A549 treated with dexamethasone at 1 μM for 4 hours (cell line): ENCODE measurements around the gene VTCN1. TPM values are rescaled to one million over a fixed set of nuclear protein-coding genes. Genes with fewer than 3 reads are reported as not detected.

Source experiments
- total RNA-seq: library from RNA; stranded (reverse); fragments of 200-300 nt; extraction: Qiagen RNA extraction; gene quantifications from 5 replicates; pipeline ENCODE4 v1.2.3, GENCODE V29; 2022

Gene VTCN1, protein sequence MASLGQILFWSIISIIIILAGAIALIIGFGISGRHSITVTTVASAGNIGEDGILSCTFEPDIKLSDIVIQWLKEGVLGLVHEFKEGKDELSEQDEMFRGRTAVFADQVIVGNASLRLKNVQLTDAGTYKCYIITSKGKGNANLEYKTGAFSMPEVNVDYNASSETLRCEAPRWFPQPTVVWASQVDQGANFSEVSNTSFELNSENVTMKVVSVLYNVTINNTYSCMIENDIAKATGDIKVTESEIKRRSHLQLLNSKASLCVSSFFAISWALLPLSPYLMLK
- 0.04 to 0.07 TPM (median 0.05 TPM) in 4 of 5 replicates, not detected in the other for total RNA-seq

DNA sequence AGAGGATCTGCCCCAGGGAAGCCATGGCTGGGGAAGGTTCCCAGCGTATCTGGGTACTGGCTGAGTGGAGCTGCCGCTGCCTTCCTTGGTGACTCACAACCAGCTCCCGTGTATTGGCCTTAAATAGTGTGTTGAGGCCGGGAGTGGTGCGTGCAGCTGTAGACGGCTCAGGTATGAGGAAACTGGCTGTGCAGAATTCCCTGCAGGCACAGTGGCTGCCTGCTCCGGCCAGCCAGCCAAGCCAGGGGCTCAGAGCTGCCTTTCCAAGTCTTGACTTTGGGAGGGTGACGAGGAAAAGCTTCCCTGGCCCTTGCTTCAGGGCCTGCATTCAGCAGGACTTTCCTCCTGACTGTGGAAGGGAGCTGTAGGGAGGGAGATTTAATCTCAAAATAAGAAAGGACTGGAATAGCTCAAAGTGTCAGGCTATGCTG, at the start of gene VTCN1:
Gene VTCN1, minus strand, starts transcription at position 97 of the 431 bp plus-strand sequence. Its CDS starts 72 bp downstream, at position 25.

GRCh38 chr1:117121589-117122329, 89.0 kb downstream of the VTCN1 start, which contains the start of gene TRIM45:
TRIM45 (minus strand) TSS chr1:117121749; CDS start chr1:117121201, 548 bp downstream.

Other genes with a start within 250 kb of the VTCN1 start
- gene CD101, start 209.2 kb downstream of the VTCN1 start, total RNA-seq = 0.14 to 0.58 TPM (median 0.49 TPM) in 5 replicates
- 17.8 to 25.1 TPM (median 22.1 TPM) in 5 replicates for gene TTF2, start 150.6 kb downstream of the VTCN1 start, total RNA-seq
- gene TRIM45, start 89.2 kb downstream of the VTCN1 start, total RNA-seq = 0.86 to 1.2 TPM (median 1.1 TPM) in 5 replicates
- 5.6 to 11.3 TPM (median 9.9 TPM) in 5 replicates for gene MAN1A2, start 156.5 kb upstream of the VTCN1 start, total RNA-seq